PC-9 (cell line): ENCODE results near the gene ZNF764. TPM values are rescaled to one million over a fixed set of nuclear protein-coding genes. Genes with fewer than 3 reads are reported as not detected.
A peak's percentile ranks its signal among the peaks of the same experiment; 100 is the strongest.

Experiments used
- BruUV-seq: library from RNA; stranded (reverse); fragments of 400-500 nt; replicated peaks from 2 replicates; lab custom pipeline; 2021; lab: Mats Ljungman, UMichigan
- CTCF ChIA-PET: fragments of 300-600 bp; sonication (Branson Sonifier 250); formaldehyde crosslinking; loops from one replicate; lab custom pipeline; 2022; ENCODE audit warnings: antibody characterized with exemption; lab: Charles Lee
- POLR2A ChIA-PET: fragments of 300-600 bp; sonication (Branson Sonifier 250); formaldehyde crosslinking; loops from one replicate; lab custom pipeline; 2022; ENCODE audit warnings: antibody characterized with exemption; ENCODE audit not compliant: unreplicated experiment; lab: Charles Lee
- DNase-seq, 2 experiments: peaks; one replicate each; pipeline versions ENCODE4 v3.0.0 to v3.0.0-alpha.2; 2015 to 2022; ENCODE audit warnings: mixed read lengths in 1 of 2
- H2AFZ ChIP-seq: fragments of 200-600 bp; sonication (generic); 2 replicates; pipeline ENCODE4 v1.8.1; 2017; ENCODE audit warnings: antibody characterized with exemption
- H3F3A ChIP-seq: fragments of 200-600 bp; sonication (generic); 2 replicates; pipeline ENCODE4 v1.8.1; 2017; ENCODE audit warnings: antibody characterized with exemption, mild to moderate bottlenecking, low read depth; ENCODE audit not compliant: insufficient read depth
- H3K27ac ChIP-seq: fragments of 200-600 bp; sonication (generic); 2 replicates; pipeline ENCODE4 v1.6.1; 2016; ENCODE audit warnings: mixed run types
- H3K27me3 ChIP-seq: fragments of 200-600 bp; sonication (generic); 2 replicates; pipeline ENCODE4 v1.6.1; 2016; ENCODE audit warnings: low read depth, mixed run types; ENCODE audit not compliant: insufficient read depth
- H3K36me3 ChIP-seq: fragments of 200-600 bp; sonication (generic); 2 replicates; pipeline ENCODE4 v1.6.1; 2016; ENCODE audit warnings: low read depth, mixed run types
- H3K4me1 ChIP-seq: fragments of 200-600 bp; sonication (generic); replicated peaks from 2 replicates; pipeline ENCODE4 v1.6.1; 2016; ENCODE audit warnings: mixed run types; ENCODE audit not compliant: insufficient read depth
- H3K4me2 ChIP-seq: fragments of 200-600 bp; sonication (generic); 2 replicates; pipeline ENCODE4 v1.6.1; 2017; ENCODE audit warnings: mixed run types
- H3K4me3 ChIP-seq: fragments of 200-600 bp; sonication (generic); 2 replicates; pipeline ENCODE4 v1.6.1; 2016; ENCODE audit warnings: mixed run types
- H3K79me2 ChIP-seq: fragments of 200-600 bp; sonication (generic); 2 replicates; pipeline ENCODE4 v1.6.1; 2017; ENCODE audit warnings: low read depth, mixed run types
- H3K9me2 ChIP-seq: fragments of 200-600 bp; sonication (generic); 2 replicates; pipeline ENCODE4 v1.8.1; 2017; ENCODE audit warnings: mild to moderate bottlenecking; ENCODE audit not compliant: insufficient read depth
- H3K9me3 ChIP-seq: fragments of 200-600 bp; sonication (generic); 2 replicates; pipeline ENCODE4 v1.8.1; 2016; ENCODE audit warnings: low read depth; ENCODE audit not compliant: insufficient read depth
- H4K20me1 ChIP-seq: fragments of 200-600 bp; sonication (generic); 2 replicates; pipeline ENCODE4 v1.8.1; 2017; ENCODE audit not compliant: insufficient read depth
- CTCF ChIP-seq: fragments of 200-600 bp; sonication (generic); conservative IDR thresholded peaks from 2 replicates; pipeline ENCODE4 v1.6.1; 2017; ENCODE audit warnings: mixed run types, antibody characterized with exemption, mild to moderate bottlenecking, moderate library complexity
- EZH2 ChIP-seq: fragments of 200-600 bp; sonication (generic); IDR thresholded peaks from 2 replicates; pipeline ENCODE4 v1.8.0; 2017; ENCODE audit warnings: antibody characterized with exemption, low read depth
- intact Hi-C: fragments of 100-400 bp; cut with micrococcal nuclease; formaldehyde crosslinking; loops from one replicate; pipeline ENCODE4 v1.10.0; 2022; ENCODE audit not compliant: unreplicated experiment
- total RNA-seq: library from RNA; stranded (reverse); gene quantifications from 2 replicates; pipeline ENCODE4 v1.2.3, GENCODE V29; 2021

ZNF764 gene
- total RNA-seq, 1 experiment from 2014 or later, result 12.3 TPM

GRCh38 chr16:30565984-30566383, 7.8 kb upstream of the ZNF764 start:
- no TSS peak for BruUV-seq
- peaks cover 31% of the 10 kb centered on the region for H3F3A ChIP-seq
- no peak overlapping the region for H3K4me3 ChIP-seq
- POLR2A ChIA-PET, result interaction anchor here (1.1 kb wide), 1 partner anchor 115 kb away, joined by 7 read pairs; no protein-coding TSS in a partner anchor
- H3K79me2 ChIP-seq, result 0 out of 2 replicates have a peak, but pooled peaks cover 3% of the 10 kb centered on the region
- H3K4me2 ChIP-seq, result no peak overlapping the region
- H4K20me1 ChIP-seq, result no peaks in the 10 kb centered on the region
- H3K9me2 ChIP-seq, result no peaks in the 10 kb centered on the region
- DNase-seq, result no peak
- CTCF ChIA-PET, result interaction anchor here (1.4 kb wide), 1 partner anchor 136 kb away, joined by 4 read pairs; the partner anchor contains the start of gene DCTPP1
- TF ChIP-seq EZH2 (no peak), CTCF (no peak)
- H3K36me3 ChIP-seq, result no peaks in the 10 kb centered on the region
- no peaks in the 10 kb centered on the region for H3K27me3 ChIP-seq
- H3K9me3 ChIP-seq, result no peaks in the 10 kb centered on the region
- intact Hi-C loops, result no loop called here
- no peak overlapping the region for H3K27ac ChIP-seq
- H2AFZ ChIP-seq, result no peak overlapping the region
- peaks cover 35% of the 10 kb centered on the region for H3K4me1 ChIP-seq

- POLR2A ChIA-PET, result interaction anchor here (1.1 kb wide), 1 partner anchor 114 kb away, joined by 7 read pairs; no protein-coding TSS in a partner anchor
These were observed 7.4 kb upstream of the ZNF764 start for GRCh38 chr16:30565526-30565925.

GRCh38 chr16:30562021-30562420, 3.8 kb upstream of the ZNF764 start:
- H3K4me1 ChIP-seq, result peaks cover 15% of the 10 kb centered on the region
- no peak for TF ChIP-seq EZH2
- no peak for TF ChIP-seq CTCF
- no peaks in the 10 kb centered on the region for H3K36me3 ChIP-seq
- intact Hi-C loops, result no loop called here
- peaks cover 8% of the 10 kb centered on the region for H3K79me2 ChIP-seq
- ChIA-PET CTCF (interaction anchor here (1.2 kb wide), 1 partner anchor 132 kb away, joined by 5 read pairs; the partner anchor contains the start of gene DCTPP1), POLR2A (no interaction called here)
- H3F3A ChIP-seq, result peaks cover 16% of the 10 kb centered on the region; the same call in 1 of the 2 replicates
- BruUV-seq, result no TSS peak
- no peak for DNase-seq
- peak overlapping the region; percentile 76; the same call in 1 of the 2 replicates for H2AFZ ChIP-seq
- H3K9me3 ChIP-seq, result no peaks in the 10 kb centered on the region
- H3K4me2 ChIP-seq, result peak overlapping the region; percentile 75; the same call in 1 of the 2 replicates
- no peaks in the 10 kb centered on the region for H3K27me3 ChIP-seq
- no peaks in the 10 kb centered on the region for H3K9me2 ChIP-seq
- H4K20me1 ChIP-seq, result no peaks in the 10 kb centered on the region
- H3K4me3 ChIP-seq, result no peak overlapping the region; the same call in 1 of the 2 replicates
- H3K27ac ChIP-seq, result no peak overlapping the region

More at GRCh38 chr16:30565526-30565925, 7.4 kb upstream of the ZNF764 start:
- no peak overlapping the region for H3K4me2 ChIP-seq
- intact Hi-C loops, result no loop called here
- no peak for DNase-seq
- H3F3A ChIP-seq, result peaks cover 31% of the 10 kb centered on the region
- no peak overlapping the region for H3K27ac ChIP-seq
- H3K27me3 ChIP-seq, result no peaks in the 10 kb centered on the region
- no peaks in the 10 kb centered on the region for H3K79me2 ChIP-seq
- no peaks in the 10 kb centered on the region for H3K9me3 ChIP-seq
- no peaks in the 10 kb centered on the region for H3K9me2 ChIP-seq
- no peak overlapping the region for H3K4me3 ChIP-seq
- BruUV-seq, result no TSS peak
- CTCF ChIA-PET, result interaction anchor here (1.4 kb wide), 1 partner anchor 136 kb away, joined by 4 read pairs; the partner anchor contains the start of gene DCTPP1
- no peaks in the 10 kb centered on the region for H4K20me1 ChIP-seq
- H3K36me3 ChIP-seq, result no peaks in the 10 kb centered on the region
- peaks cover 33% of the 10 kb centered on the region for H3K4me1 ChIP-seq
- TF ChIP-seq EZH2 (no peak), CTCF (no peak)
- H2AFZ ChIP-seq, result no peak overlapping the region
